Lower leg skin (tissue), 4 donors: ENCODE measurements around the gene SELENOF. TPM values are rescaled to one million over a fixed set of nuclear protein-coding genes. Genes with fewer than 3 reads are reported as not detected.

Experiments
- DNase-seq, 2 donors: peaks; one replicate each; pipeline ENCODE4 v3.0.0-alpha.2; 2019; ENCODE audit warnings: low spot score in 2 of 2
- H3K4me3 ChIP-seq: fragments of 200-600 bp; sonication (generic); 2 replicates; pipeline ENCODE4 v1.5.1; 2017; ENCODE audit warnings: mild to moderate bottlenecking, low read depth; ENCODE audit not compliant: poor library complexity, severe bottlenecking
- CTCF ChIP-seq, 3 donors: fragments of 450-650 bp; IDR thresholded peaks; one replicate each; pipeline ENCODE4 v1.5.1; 2016; ENCODE audit warnings: antibody characterized with exemption in 3 of 3, mild to moderate bottlenecking in 3 of 3, moderate library complexity in 2 of 3
- POLR2A ChIP-seq, 2 donors: fragments of 450-650 bp; IDR thresholded peaks; one replicate each; pipeline ENCODE4 v1.6.1; 2016 to 2017; ENCODE audit warnings: antibody characterized with exemption in 2 of 2, mild to moderate bottlenecking in 1 of 2, moderate library complexity in 1 of 2
- WGBS, 2 donors: methylation state at CpG; one replicate each; pipeline ENCODE4 v1.1.5; 2018; 5-methylcytosine and 5-hydroxymethylcytosine counted together
- intact Hi-C: fragments of 100-400 bp; cut with DNase I; formaldehyde crosslinking; loops from one replicate; pipeline ENCODE4 v1.15.0; 2023; ENCODE audit warnings: low total_unique reads
- total RNA-seq, 4 donors: library from RNA; depleted of rRNA; stranded (reverse); fragments of >200 nt; gene quantifications; one replicate each; pipeline ENCODE4 v1.1.0, GENCODE V29; 2016

The SELENOF gene
- total RNA-seq, 4 donors from 2014 or later: 52.2 to 92.4 (median 88.0) TPM

- WGBS, 2 donors: 73 to 75% methylated on average over 3 of the region's 3 CpGs
- intact Hi-C loops: no loop called here
- no peak for DNase-seq
- TF ChIP-seq POLR2A (IDR thresholded peaks at IDR 0.05): no peak
- TF ChIP-seq CTCF (IDR thresholded peaks at IDR 0.05): no peak
- H3K4me3 ChIP-seq: no peak overlapping the region
These were observed 25.5 kb upstream of the SELENOF start for GRCh38 chr1:86939406-86939805.

- WGBS, 2 donors: 93 to 98% methylated on average over 2 of the region's 2 CpGs
- DNase-seq: no peak
- intact Hi-C loops: no loop called here
- no peak for TF ChIP-seq POLR2A (IDR thresholded peaks at IDR 0.05)
- TF ChIP-seq CTCF (IDR thresholded peaks at IDR 0.05): no peak
- no peak overlapping the region for H3K4me3 ChIP-seq
These were observed 24.9 kb upstream of the SELENOF start for GRCh38 chr1:86938855-86939254.

GRCh38 chr1:86938450-86938849 lies 24.5 kb upstream of the SELENOF start:
- WGBS, 2 donors: 23 to 28% methylated on average over 1 of the region's 1 CpG
- DNase-seq: no peak
- no peak overlapping the region for H3K4me3 ChIP-seq
- no peak for TF ChIP-seq POLR2A (IDR thresholded peaks at IDR 0.05)
- TF ChIP-seq CTCF (IDR thresholded peaks at IDR 0.05): no peak
- intact Hi-C loops: no loop called here

GRCh38 chr1:86933562-86934377 lies 19.8 kb upstream of the SELENOF start:
- 72 to 90% methylated on average over 7 of the region's 7 CpGs for WGBS, 2 donors
- DNase-seq: no peak
- no peak overlapping the region for H3K4me3 ChIP-seq
- TF ChIP-seq CTCF (IDR thresholded peaks at IDR 0.05) (no peak), POLR2A (IDR thresholded peaks at IDR 0.05) (no peak)
- intact Hi-C loops: no loop called here

- TF ChIP-seq CTCF (IDR thresholded peaks at IDR 0.05) (no peak), POLR2A (IDR thresholded peaks at IDR 0.05) (no peak)
- intact Hi-C loops: no loop called here
- no peak for DNase-seq
- WGBS, 2 donors: 95 to 97% methylated on average over 3 of the region's 3 CpGs
- H3K4me3 ChIP-seq: no peak overlapping the region
These were observed 19.1 kb upstream of the SELENOF start for GRCh38 chr1:86933051-86933450.

GRCh38 chr1:86928819-86929218 lies 14.9 kb upstream of the SELENOF start:
- WGBS, 2 donors: 85 to 91% methylated on average over 1 of the region's 1 CpG
- no peak overlapping the region for H3K4me3 ChIP-seq
- TF ChIP-seq POLR2A (IDR thresholded peaks at IDR 0.05): no peak
- TF ChIP-seq CTCF (IDR thresholded peaks at IDR 0.05): no peak
- DNase-seq: no peak
- intact Hi-C loops: no loop called here
